WERI-Rb-1 (cell line): ENCODE data around the gene NFAT5.
"Not testable (repeated sequence)": the region's sequence is repeated elsewhere in the genome, so short reads cannot be mapped to it uniquely, and the experiment has no call there.

Experiments
- DNase-seq: peaks from one replicate; pipeline ENCODE4 v3.0.0-alpha.2; 2020
- H3K27ac ChIP-seq: fragments of 250-450 bp; sonication (Bioruptor Pico); 2 replicates; pipeline ENCODE4 v1.5.1; 2020; ENCODE audit warnings: mild to moderate bottlenecking, moderate library complexity
- H3K27me3 ChIP-seq: fragments of 250-450 bp; sonication (Bioruptor Pico); 2 replicates; pipeline ENCODE4 v1.5.1; 2021; ENCODE audit warnings: mild to moderate bottlenecking, low read depth, moderate library complexity; ENCODE audit not compliant: insufficient read depth, severe bottlenecking
- H3K36me3 ChIP-seq: fragments of 250-450 bp; sonication (Bioruptor Pico); 2 replicates; pipeline ENCODE4 v1.5.1; 2020; ENCODE audit warnings: mild to moderate bottlenecking, moderate library complexity
- H3K4me3 ChIP-seq: 2 replicates; pipeline ENCODE4 v1.5.1; 2011; ENCODE audit warnings: low read depth, mild to moderate bottlenecking, control low read depth, low read length
- H3K9me3 ChIP-seq: fragments of 250-450 bp; sonication (Bioruptor Pico); 2 replicates; pipeline ENCODE4 v1.5.1; 2021; ENCODE audit warnings: mild to moderate bottlenecking, moderate library complexity; ENCODE audit not compliant: severe bottlenecking
- TF ChIP-seq, protein P1 (sequence below): IDR thresholded peaks from 2 replicates; pipeline ENCODE4 v1.5.1; 2011; ENCODE audit warnings: low read depth, mild to moderate bottlenecking, control low read depth, inconsistent platforms, low read length

NFAT5 gene

DNA sequence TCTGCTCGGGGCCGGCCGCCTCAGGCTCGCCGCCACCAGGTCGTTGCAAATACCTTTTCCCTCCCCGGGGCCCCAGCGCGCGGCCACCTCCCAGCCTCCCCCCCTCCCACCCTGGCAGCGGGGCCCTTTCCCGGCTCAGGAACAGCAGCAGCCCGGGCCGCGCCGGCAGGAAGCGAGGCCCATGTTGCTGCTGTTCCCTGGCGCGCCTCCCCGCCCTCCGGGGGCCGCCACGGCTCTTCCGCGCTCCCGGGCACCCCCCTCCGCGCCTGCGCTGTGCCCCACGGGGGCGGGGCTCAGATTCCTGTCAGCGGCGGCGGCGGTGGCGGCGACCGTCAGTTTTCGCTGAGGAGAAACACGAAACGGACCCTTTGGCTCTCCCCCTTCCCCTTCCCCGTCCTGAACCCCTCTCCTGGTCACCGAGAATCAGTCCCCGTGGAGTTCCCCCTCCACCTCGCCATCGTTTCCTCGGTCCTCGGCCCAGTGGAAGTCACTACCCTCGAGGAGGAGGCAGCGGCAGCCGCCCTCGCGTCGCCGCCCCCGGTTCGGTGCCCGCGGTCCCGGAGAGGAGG is at the start of gene NFAT5:
NFAT5 (plus strand) TSS at position 296 of the 569 bp plus-strand sequence. CDS start 336 bp downstream, outside the sequence.
- H3K27me3 ChIP-seq = no peaks in the 10 kb centered on the region
- peak; percentile 87 for DNase-seq
- H3K27ac ChIP-seq = peak within 1 kb of the TSS; percentile 87
- TF ChIP-seq, protein P1, sequence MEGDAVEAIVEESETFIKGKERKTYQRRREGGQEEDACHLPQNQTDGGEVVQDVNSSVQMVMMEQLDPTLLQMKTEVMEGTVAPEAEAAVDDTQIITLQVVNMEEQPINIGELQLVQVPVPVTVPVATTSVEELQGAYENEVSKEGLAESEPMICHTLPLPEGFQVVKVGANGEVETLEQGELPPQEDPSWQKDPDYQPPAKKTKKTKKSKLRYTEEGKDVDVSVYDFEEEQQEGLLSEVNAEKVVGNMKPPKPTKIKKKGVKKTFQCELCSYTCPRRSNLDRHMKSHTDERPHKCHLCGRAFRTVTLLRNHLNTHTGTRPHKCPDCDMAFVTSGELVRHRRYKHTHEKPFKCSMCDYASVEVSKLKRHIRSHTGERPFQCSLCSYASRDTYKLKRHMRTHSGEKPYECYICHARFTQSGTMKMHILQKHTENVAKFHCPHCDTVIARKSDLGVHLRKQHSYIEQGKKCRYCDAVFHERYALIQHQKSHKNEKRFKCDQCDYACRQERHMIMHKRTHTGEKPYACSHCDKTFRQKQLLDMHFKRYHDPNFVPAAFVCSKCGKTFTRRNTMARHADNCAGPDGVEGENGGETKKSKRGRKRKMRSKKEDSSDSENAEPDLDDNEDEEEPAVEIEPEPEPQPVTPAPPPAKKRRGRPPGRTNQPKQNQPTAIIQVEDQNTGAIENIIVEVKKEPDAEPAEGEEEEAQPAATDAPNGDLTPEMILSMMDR = no peak
- peaks cover 2% of the 10 kb centered on the region; the same call in 1 of the 2 replicates for H3K36me3 ChIP-seq
- H3K9me3 ChIP-seq = no peaks in the 10 kb centered on the region
- peak within 1 kb of the TSS; percentile 88 for H3K4me3 ChIP-seq

- H3K4me3 ChIP-seq, H3K27me3 ChIP-seq, H3K9me3 ChIP-seq, H3K27ac ChIP-seq, H3K36me3 ChIP-seq, DNase-seq: not testable (repeated sequence)
Observed at GRCh38 chr16:69517914-69518313, 47.9 kb upstream of the NFAT5 start.

DNA sequence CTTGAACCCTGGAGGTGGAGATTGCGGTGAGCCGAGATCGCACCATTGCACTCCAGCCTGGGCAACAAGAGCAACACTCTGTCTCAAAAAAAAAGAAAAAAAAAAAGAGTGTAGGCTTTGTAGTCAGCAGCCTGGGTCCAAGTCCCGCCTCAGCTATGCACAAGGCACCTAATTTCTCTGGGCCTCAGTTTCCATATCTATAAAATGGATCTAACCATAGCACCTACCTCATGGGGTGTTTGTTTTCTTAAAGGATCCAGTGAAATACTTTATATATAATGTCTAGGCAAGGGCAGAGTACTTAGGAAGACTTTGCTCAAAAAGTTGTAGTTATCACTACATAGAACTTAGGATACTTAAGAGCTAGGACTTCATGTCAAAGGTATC is 45.4 kb upstream of the NFAT5 start:
- Histone ChIP-seq H3K4me3 (no peak overlapping the region), H3K27ac (no peak overlapping the region), H3K9me3 (no peaks in the 10 kb centered on the region), H3K27me3 (no peaks in the 10 kb centered on the region), H3K36me3 (no peaks in the 10 kb centered on the region)
- TF ChIP-seq, protein P1 = no peak
- DNase-seq = no peak

- no peak overlapping the region for H3K27ac ChIP-seq
- no peak for DNase-seq
- TF ChIP-seq, protein P1 = no peak
Observed at GRCh38 chr16:69520800-69521602, 44.8 kb upstream of the NFAT5 start.

GRCh38 chr16:69522041-69522578 is 43.7 kb upstream of the NFAT5 start:
- H3K4me3 ChIP-seq = no peak overlapping the region
- no peak for DNase-seq
- H3K9me3 ChIP-seq = no peaks in the 10 kb centered on the region
- H3K27ac ChIP-seq = no peak overlapping the region
- no peaks in the 10 kb centered on the region for H3K27me3 ChIP-seq
- TF ChIP-seq, protein P1 = no peak
- no peaks in the 10 kb centered on the region for H3K36me3 ChIP-seq

More at GRCh38 chr16:69520800-69521602, 44.8 kb upstream of the NFAT5 start:
- H3K36me3 ChIP-seq = no peaks in the 10 kb centered on the region
- no peaks in the 10 kb centered on the region for H3K27me3 ChIP-seq
- no peaks in the 10 kb centered on the region for H3K9me3 ChIP-seq
- H3K4me3 ChIP-seq = no peak overlapping the region

GRCh38 chr16:69522732-69523404 is 42.9 kb upstream of the NFAT5 start:
- no peaks in the 10 kb centered on the region for H3K27me3 ChIP-seq
- H3K4me3 ChIP-seq = no peak overlapping the region
- H3K27ac ChIP-seq = no peak overlapping the region
- H3K36me3 ChIP-seq = no peaks in the 10 kb centered on the region
- TF ChIP-seq, protein P1 = no peak
- no peak for DNase-seq
- no peaks in the 10 kb centered on the region for H3K9me3 ChIP-seq
